Peyer's patch (tissue), 4 donors: ENCODE data around the gene ATPAF2.

Experiments
- POLR2A ChIP-seq, 2 donors: fragments of 450-650 bp; IDR thresholded peaks; one replicate each; pipeline ENCODE4 v1.5.1; 2017; ENCODE audit warnings: antibody characterized with exemption in 2 of 2, mild to moderate bottlenecking in 2 of 2, moderate library complexity in 2 of 2
- TF ChIP-seq, protein P1 (sequence below), 6 experiments: fragments of 450-650 bp in 4 of 6; fragments of 200-600 bp in 2 of 6; sonication (generic) in 1 of 6; IDR thresholded peaks; one replicate each; pipeline ENCODE4 v1.5.1; 2017 to 2019; ENCODE audit warnings: antibody characterized with exemption in 6 of 6, mild to moderate bottlenecking in 3 of 6, moderate library complexity in 1 of 6

DNA sequence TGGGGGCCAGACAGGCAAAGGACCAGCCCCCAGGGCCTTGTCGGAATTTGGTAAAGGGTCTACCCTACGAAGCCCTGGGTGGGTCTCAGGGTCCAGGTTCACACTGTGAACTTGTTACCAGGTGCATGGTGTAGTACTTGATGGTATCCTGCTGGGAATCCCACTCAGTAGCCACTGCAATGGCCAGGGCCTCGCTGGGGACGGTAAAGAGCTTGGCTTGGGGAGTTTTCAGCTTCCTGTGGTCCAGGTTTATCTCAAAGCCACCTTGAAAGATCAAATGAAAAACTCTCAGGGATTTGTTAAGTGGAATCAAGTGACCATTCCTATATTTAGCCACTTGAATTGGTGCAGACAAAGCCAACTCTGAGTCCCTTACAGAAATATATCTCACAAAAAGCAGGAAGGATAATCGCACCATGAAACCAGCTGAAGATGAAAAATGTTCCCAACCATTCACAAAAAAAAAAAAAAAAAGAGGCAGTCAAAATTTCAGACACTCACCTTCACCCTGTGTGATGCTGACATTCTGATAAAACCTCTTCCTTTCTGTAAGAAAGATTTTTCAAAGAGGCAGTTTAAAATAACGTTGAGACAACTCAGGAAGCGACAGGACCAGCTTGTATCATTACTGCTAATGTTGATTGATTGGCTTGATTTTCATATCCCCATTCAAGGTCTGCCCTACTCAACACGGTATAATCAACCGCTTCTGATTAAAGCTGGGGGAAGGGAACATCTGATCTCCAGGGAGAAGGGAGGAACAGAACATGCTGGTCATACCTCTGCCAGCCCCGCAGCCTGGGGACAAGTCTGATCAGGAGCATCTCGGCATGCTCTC, 10.6 kb downstream of the ATPAF2 start:
- TF ChIP-seq POLR2A (IDR thresholded peaks at IDR 0.05) = no peak
- TF ChIP-seq, protein P1, sequence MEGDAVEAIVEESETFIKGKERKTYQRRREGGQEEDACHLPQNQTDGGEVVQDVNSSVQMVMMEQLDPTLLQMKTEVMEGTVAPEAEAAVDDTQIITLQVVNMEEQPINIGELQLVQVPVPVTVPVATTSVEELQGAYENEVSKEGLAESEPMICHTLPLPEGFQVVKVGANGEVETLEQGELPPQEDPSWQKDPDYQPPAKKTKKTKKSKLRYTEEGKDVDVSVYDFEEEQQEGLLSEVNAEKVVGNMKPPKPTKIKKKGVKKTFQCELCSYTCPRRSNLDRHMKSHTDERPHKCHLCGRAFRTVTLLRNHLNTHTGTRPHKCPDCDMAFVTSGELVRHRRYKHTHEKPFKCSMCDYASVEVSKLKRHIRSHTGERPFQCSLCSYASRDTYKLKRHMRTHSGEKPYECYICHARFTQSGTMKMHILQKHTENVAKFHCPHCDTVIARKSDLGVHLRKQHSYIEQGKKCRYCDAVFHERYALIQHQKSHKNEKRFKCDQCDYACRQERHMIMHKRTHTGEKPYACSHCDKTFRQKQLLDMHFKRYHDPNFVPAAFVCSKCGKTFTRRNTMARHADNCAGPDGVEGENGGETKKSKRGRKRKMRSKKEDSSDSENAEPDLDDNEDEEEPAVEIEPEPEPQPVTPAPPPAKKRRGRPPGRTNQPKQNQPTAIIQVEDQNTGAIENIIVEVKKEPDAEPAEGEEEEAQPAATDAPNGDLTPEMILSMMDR (IDR thresholded peaks at IDR 0.05) = no peak
